CD4-positive, alpha-beta memory T cell (primary cell): ENCODE data around the gene DNM2. TPM values are rescaled to one million over a fixed set of nuclear protein-coding genes. Genes with fewer than 3 reads are reported as not detected.

Experiments
- CTCF ChIA-PET: fragments of 350-600 bp; sonication (Branson Sonifier 250); formaldehyde crosslinking; loops from one replicate; lab custom pipeline; 2021; ENCODE audit warnings: inconsistent platforms; ENCODE audit not compliant: partially characterized antibody; lab: Charles Lee
- POLR2A ChIA-PET: fragments of 350-600 bp; sonication (Branson Sonifier 250); formaldehyde crosslinking; loops from one replicate; lab custom pipeline; 2021; ENCODE audit not compliant: partially characterized antibody; lab: Charles Lee
- DNase-seq, 5 donors: peaks; one replicate each; pipeline versions ENCODE4 v3.0.0 to v3.0.0-alpha.2; 2020 to 2022; ENCODE audit warnings: mixed read lengths in 1 of 5
- H3K27ac ChIP-seq: one replicate; pipeline ENCODE4 v1.7.0; 2013; ENCODE audit warnings: low read depth, low read length
- H3K27me3 ChIP-seq: 2 replicates; pipeline ENCODE4 v1.7.0; 2013; ENCODE audit warnings: mild to moderate bottlenecking, low read length, moderate library complexity; ENCODE audit not compliant: insufficient read depth
- H3K36me3 ChIP-seq: 2 replicates; pipeline ENCODE4 v1.7.0; 2013; ENCODE audit warnings: mild to moderate bottlenecking, low read length, moderate library complexity; ENCODE audit not compliant: insufficient read depth
- H3K4me1 ChIP-seq: 2 replicates; pipeline ENCODE4 v1.7.0; 2013; ENCODE audit warnings: mild to moderate bottlenecking, low read length, moderate library complexity; ENCODE audit not compliant: insufficient read depth
- H3K4me3 ChIP-seq, 2 donors: one replicate each; pipeline ENCODE4 v1.7.0; 2013; ENCODE audit warnings: low read length in 2 of 2, mild to moderate bottlenecking in 1 of 2
- H3K9me3 ChIP-seq, 2 donors: one replicate each; pipeline ENCODE4 v1.7.0; 2013; ENCODE audit warnings: low read length in 2 of 2, control low read depth in 1 of 2; ENCODE audit not compliant: control insufficient read depth in 1 of 2
- H3K27ac Mint-ChIP-seq, 7 donors: one replicate each; pipeline ENCODE4 v1.8.0; 2020 to 2021; ENCODE audit warnings: mixed read lengths in 7 of 7, mild to moderate bottlenecking in 6 of 7, inconsistent platforms in 3 of 7, moderate library complexity in 3 of 7
- H3K27me3 Mint-ChIP-seq, 2 donors: one replicate each; pipeline ENCODE4 v1.8.0; 2020 to 2021; ENCODE audit warnings: mixed read lengths in 2 of 2
- H3K36me3 Mint-ChIP-seq, 2 donors: one replicate each; pipeline ENCODE4 v1.8.0; 2020 to 2021; ENCODE audit warnings: mixed read lengths in 2 of 2, inconsistent platforms in 1 of 2, mild to moderate bottlenecking in 1 of 2
- H3K4me1 Mint-ChIP-seq, 4 donors: one replicate each; pipeline ENCODE4 v1.8.0; 2020 to 2021; ENCODE audit warnings: mixed read lengths in 4 of 4, mild to moderate bottlenecking in 1 of 4
- H3K4me3 Mint-ChIP-seq, 8 donors: one replicate each; pipeline ENCODE4 v1.8.0; 2020 to 2021; ENCODE audit warnings: mixed read lengths in 8 of 8, mild to moderate bottlenecking in 7 of 8, moderate library complexity in 6 of 8, inconsistent platforms in 3 of 8
- H3K9me3 Mint-ChIP-seq, 8 donors: one replicate each; pipeline ENCODE4 v1.8.0; 2020 to 2021; ENCODE audit warnings: mixed read lengths in 8 of 8, mild to moderate bottlenecking in 5 of 8, inconsistent platforms in 3 of 8, moderate library complexity in 1 of 8
- intact Hi-C: fragments of 100-400 bp; cut with micrococcal nuclease; formaldehyde crosslinking; loops from one replicate; pipeline ENCODE4 v1.15.1; 2023
- polyA plus RNA-seq, 2 donors: library from polyadenylated mRNA; unstranded; fragments of 300-500 nt; fragmentation: Illumina TruSeq; gene quantifications; one replicate each; pipeline ENCODE4 v1.2.3, GENCODE V29; 2021
- total RNA-seq, 2 experiments: library from RNA; stranded (reverse); gene quantifications; one replicate each; pipeline ENCODE4 v1.2.3, GENCODE V29; 2021

The DNM2 gene
- total and polyA plus RNA-seq, 4 experiments from 2014 or later = 46.3 to 272 (median 174) TPM

- Histone ChIP-seq H3K4me1 (peaks cover 8% of the 10 kb centered on the region), H3K36me3 (peaks cover 21% of the 10 kb centered on the region), H3K9me3 (no peaks in the 10 kb centered on the region), H3K27me3 (no peaks in the 10 kb centered on the region), H3K27ac (no peak overlapping the region), H3K4me3 (no peak overlapping the region)
- POLR2A ChIA-PET = interaction anchor here (1.7 kb wide), 1 partner anchor 114 kb away, joined by 4 read pairs; no protein-coding TSS in a partner anchor
- no peak overlapping the region for H3K4me3 Mint-ChIP-seq
- H3K36me3 Mint-ChIP-seq = peaks cover 4 to 45% of the 10 kb centered on the region in 2 donors
- no peak overlapping the region for H3K27ac Mint-ChIP-seq
- no peak for DNase-seq
- H3K9me3 Mint-ChIP-seq = peaks cover 0 to 4% (median under 1%) of the 10 kb centered on the region in 8 donors
- intact Hi-C loops = loop anchor here (10.0 kb wide), 1 partner anchor 596 kb away; the partner anchor contains the start of gene S1PR2
- peaks cover 3 to 10% (median 7%) of the 10 kb centered on the region in 4 donors for H3K4me1 Mint-ChIP-seq
- CTCF ChIA-PET = interaction anchor here (0.7 to 1.4 kb wide), 2 partner anchors 33 to 128 kb away, joined by 5 to 7 read pairs; no protein-coding TSS in a partner anchor
- H3K27me3 Mint-ChIP-seq = no peaks in the 10 kb centered on the region
Measured at GRCh38 chr19:10830931-10831779, 113.3 kb downstream of the DNM2 start.

DNA sequence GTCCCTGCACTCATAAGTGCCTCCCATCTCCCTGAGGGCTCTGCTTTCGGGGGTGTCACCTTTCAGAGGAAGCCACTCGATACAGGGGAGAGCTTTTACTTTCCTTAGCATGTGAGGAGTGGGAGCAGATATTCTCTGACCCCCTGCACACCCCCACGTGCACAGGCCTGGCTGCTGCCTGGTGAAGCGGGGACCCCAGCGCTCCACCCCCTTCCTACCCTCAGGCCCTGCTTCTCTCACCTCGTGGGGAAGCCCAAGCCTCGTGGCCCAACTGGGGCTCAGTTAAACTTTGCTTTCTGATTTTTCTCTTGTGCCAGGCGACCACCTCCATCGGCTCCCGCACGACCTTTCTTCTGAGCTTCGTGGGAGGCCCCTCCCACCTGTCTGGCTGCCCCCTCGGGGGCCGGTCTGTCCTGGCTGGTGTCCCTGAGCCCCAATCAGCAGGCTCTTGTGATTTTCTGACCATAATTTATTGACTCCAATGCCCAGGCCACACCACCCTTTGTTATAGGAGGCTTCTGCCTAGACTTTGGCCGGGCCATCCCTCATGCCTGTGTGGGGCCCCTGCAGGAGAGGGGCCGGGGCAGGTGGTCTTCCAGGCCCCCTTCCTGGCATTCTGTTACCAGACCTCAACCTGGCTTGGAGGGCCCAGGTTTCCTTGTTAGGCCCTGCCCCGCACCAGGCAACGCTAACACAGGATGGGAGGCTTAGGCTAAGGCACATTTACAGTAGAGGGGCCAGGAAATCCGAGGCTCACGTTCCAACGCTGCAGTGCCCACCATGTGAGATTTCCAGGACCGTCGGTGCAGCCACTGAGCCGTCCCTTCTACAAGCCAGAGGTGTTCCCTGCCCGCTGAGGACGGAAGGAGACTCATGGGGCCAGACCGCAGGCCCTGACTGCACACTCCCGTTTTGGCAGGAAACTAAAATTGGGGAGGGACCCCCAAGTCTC, 114.4 kb downstream of the DNM2 start:
- peaks cover 0 to 44% of the 10 kb centered on the region in 2 donors for H3K36me3 Mint-ChIP-seq
- intact Hi-C loops = loop anchor here (10.0 kb wide), 1 partner anchor 597 kb away; the partner anchor contains the start of gene S1PR2
- H3K4me1 Mint-ChIP-seq = peaks cover 9 to 21% (median 13%) of the 10 kb centered on the region in 4 donors
- H3K9me3 Mint-ChIP-seq = peaks cover 0 to 13% (median 6%) of the 10 kb centered on the region in 8 donors
- POLR2A ChIA-PET = interaction anchor here (1.7 kb wide), 1 partner anchor 115 kb away, joined by 4 read pairs; no protein-coding TSS in a partner anchor
- H3K4me1 ChIP-seq = peaks cover 17% of the 10 kb centered on the region
- CTCF ChIA-PET = interaction anchor here (0.7 to 1.4 kb wide), 2 partner anchors 32 to 129 kb away, joined by 5 to 7 read pairs; no protein-coding TSS in a partner anchor
- H3K4me3 ChIP-seq = no peak overlapping the region
- no peak overlapping the region for H3K4me3 Mint-ChIP-seq
- no peak overlapping the region for H3K27ac ChIP-seq
- no peaks in the 10 kb centered on the region for H3K27me3 Mint-ChIP-seq
- DNase-seq = no peak
- no peaks in the 10 kb centered on the region for H3K9me3 ChIP-seq
- peaks cover 12% of the 10 kb centered on the region for H3K36me3 ChIP-seq
- peak overlapping the region in 2 of 7 donors; percentile 3 to 83 for H3K27ac Mint-ChIP-seq
- H3K27me3 ChIP-seq = no peaks in the 10 kb centered on the region

- peaks cover 17% of the 10 kb centered on the region for H3K4me1 ChIP-seq
- H3K27me3 ChIP-seq = no peaks in the 10 kb centered on the region
- Mint-ChIP-seq H3K36me3 (peaks cover 0 to 44% of the 10 kb centered on the region in 2 donors), H3K9me3 (peaks cover 0 to 13% (median 6%) of the 10 kb centered on the region in 8 donors), H3K27ac (peak overlapping the region in 3 of 7 donors; percentile 3 to 70 (median 12)), H3K4me1 (peaks cover 9 to 21% (median 13%) of the 10 kb centered on the region in 4 donors), H3K27me3 (no peaks in the 10 kb centered on the region), H3K4me3 (peak overlapping the region in 1 of 8 donors; percentile 24)
- ChIA-PET POLR2A (no interaction called here), CTCF (no interaction called here)
- no peaks in the 10 kb centered on the region for H3K9me3 ChIP-seq
- H3K36me3 ChIP-seq = peaks cover 12% of the 10 kb centered on the region
- no peak for DNase-seq
- intact Hi-C loops = loop anchor here (10.0 kb wide), 1 partner anchor 598 kb away; the partner anchor contains the start of gene S1PR2
- no peak overlapping the region for H3K4me3 ChIP-seq
- H3K27ac ChIP-seq = no peak overlapping the region
Measured at GRCh38 chr19:10832939-10833296, 115.0 kb downstream of the DNM2 start.

GRCh38 chr19:10835089-10835753, 117.3 kb downstream of the DNM2 start:
- no peaks in the 10 kb centered on the region for H3K27me3 ChIP-seq
- peaks cover 17% of the 10 kb centered on the region for H3K4me1 ChIP-seq
- Mint-ChIP-seq H3K27me3 (no peaks in the 10 kb centered on the region), H3K4me1 (peaks cover 9 to 21% (median 13%) of the 10 kb centered on the region in 4 donors), H3K4me3 (peak overlapping the region; percentile 96 to 100 (median 98)), H3K36me3 (peaks cover 0 to 34% of the 10 kb centered on the region in 2 donors), H3K27ac (peak overlapping the region; percentile 99 to 100 (median 100)), H3K9me3 (peaks cover 2 to 16% (median 6%) of the 10 kb centered on the region in 8 donors)
- intact Hi-C loops = loop anchor here (2.0 to 10.0 kb wide), 2 partner anchors 266 to 600 kb away; partner anchors contain the start of genes CDKN2D and S1PR2
- peaks cover 4% of the 10 kb centered on the region for H3K36me3 ChIP-seq
- H3K9me3 ChIP-seq = no peaks in the 10 kb centered on the region
- ChIA-PET POLR2A (interaction anchor here (0.9 to 2.5 kb wide), 20 partner anchors 9 to 540 kb away, joined by 3 to 46 read pairs (median 6); partner anchors contain the start of genes CARM1, CCDC159, DNM2 and QTRT1), CTCF (interaction anchor here (1.4 to 6.4 kb wide), 6 partner anchors 15 to 118 kb away, joined by 4 to 67 read pairs (median 8); partner anchors contain the start of genes CARM1 and DNM2)
- H3K4me3 ChIP-seq = peak overlapping the region in 1 of 2 donors; percentile 89
- DNase-seq = peak in 1 of 5 donors; percentile 98
- peak overlapping the region; percentile 95 for H3K27ac ChIP-seq

DNA sequence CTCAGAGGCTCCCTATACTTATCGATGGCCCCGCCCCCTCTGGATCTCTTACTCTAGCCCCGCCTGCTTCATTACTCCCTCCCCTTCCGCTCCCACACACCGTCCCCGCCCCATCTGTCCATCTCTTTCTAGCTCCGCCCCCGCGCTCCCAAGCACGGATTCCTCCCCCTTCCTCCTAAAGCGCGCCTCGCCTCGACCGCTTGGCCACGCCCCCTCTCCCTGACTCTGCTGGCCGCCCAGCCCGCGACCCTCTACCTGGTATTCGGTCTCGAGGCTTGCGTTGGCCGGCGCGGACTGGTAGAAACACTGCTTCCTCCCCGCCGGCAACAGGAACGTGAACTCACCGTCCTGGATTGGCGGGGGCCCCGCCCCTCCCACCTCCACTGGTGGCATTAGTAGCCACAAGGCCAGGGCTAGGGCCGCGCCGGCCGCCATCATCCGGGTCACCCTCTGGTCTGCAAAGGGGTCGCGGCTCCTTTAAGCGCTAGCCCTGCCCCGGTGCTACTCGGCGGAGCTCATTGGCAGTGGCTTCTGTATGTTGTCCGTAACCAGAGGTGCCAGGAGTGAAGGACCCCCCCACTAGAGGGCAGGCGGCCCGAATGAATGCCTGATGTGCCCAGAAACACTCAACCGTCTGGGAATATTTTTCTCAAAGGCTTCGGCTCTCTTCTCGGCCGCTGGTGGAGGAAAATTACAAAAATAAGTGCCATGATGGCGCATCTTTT, 118.0 kb downstream of the DNM2 start, which contains the start of gene TMED1:
TMED1 (minus strand) TSS at position 459 of the 725 bp plus-strand sequence; CDS start at position 438, 21 bp downstream.
- Histone ChIP-seq H3K4me1 (peaks cover 17% of the 10 kb centered on the region), H3K4me3 (peak within 1 kb of the TSS; percentile 64 to 89), H3K9me3 (no peaks in the 10 kb centered on the region), H3K27me3 (no peaks in the 10 kb centered on the region), H3K27ac (peak within 1 kb of the TSS; percentile 95), H3K36me3 (no peaks in the 10 kb centered on the region)
- Mint-ChIP-seq H3K27ac (peak within 1 kb of the TSS; percentile 99 to 100 (median 100)), H3K4me3 (peak within 1 kb of the TSS; percentile 96 to 100 (median 98)), H3K9me3 (peaks cover 2 to 16% (median 6%) of the 10 kb centered on the region in 8 donors), H3K27me3 (no peaks in the 10 kb centered on the region), H3K36me3 (peaks cover 0 to 31% of the 10 kb centered on the region in 2 donors), H3K4me1 (peaks cover 9 to 21% (median 13%) of the 10 kb centered on the region in 4 donors)
- CTCF ChIA-PET = interaction anchor here (0.6 to 6.4 kb wide), 14 partner anchors 10 to 1782 kb away, joined by 3 to 67 read pairs (median 4); partner anchors contain the start of genes CARM1 and DNM2
- POLR2A ChIA-PET = interaction anchor here (0.6 to 2.5 kb wide), 30 partner anchors 9 to 1497 kb away, joined by 3 to 46 read pairs (median 4); partner anchors contain the start of genes CARM1, CCDC159, DNM2 and LDLR
- intact Hi-C loops = loop anchor here (1.0 to 10.0 kb wide), 6 partner anchors 35 to 601 kb away; partner anchors contain the start of genes CARM1, CDKN2D, ILF3 and S1PR2
- DNase-seq = peak; percentile 94 to 95 (median 94)
